BJ (cell line): ENCODE data around the gene DGLUCY. TPM values are rescaled to one million over a fixed set of nuclear protein-coding genes. Genes with fewer than 3 reads are reported as not detected.
"Not testable (repeated sequence)": the region's sequence is repeated elsewhere in the genome, so short reads cannot be mapped to it uniquely, and the experiment has no call there.

Experiments
- CTCF ChIA-PET: fragments of 350-600 bp; formaldehyde crosslinking; extraction: SDS; loops from one replicate; lab custom pipeline; 2021; ENCODE audit warnings: antibody characterized with exemption, inconsistent platforms; lab: Yijun Ruan, JAX
- POLR2A ChIA-PET: fragments of 300-600 bp; sonication (Branson Sonifier 250); formaldehyde crosslinking; extraction: SDS; loops from one replicate; lab custom pipeline; 2021; ENCODE audit warnings: antibody characterized with exemption; lab: Charles Lee
- DNase-seq: peaks from one replicate; pipeline ENCODE4 v3.0.0-alpha.2; 2011; ENCODE audit warnings: low read depth
- H3K27me3 ChIP-seq: 2 replicates; pipeline ENCODE4 v1.6.0; 2011; ENCODE audit warnings: low read length; ENCODE audit not compliant: control insufficient read depth, insufficient read depth
- H3K36me3 ChIP-seq: 2 replicates; pipeline ENCODE4 v1.5.1; 2011; ENCODE audit warnings: low read length; ENCODE audit not compliant: control insufficient read depth, insufficient read depth
- H3K4me3 ChIP-seq: 2 replicates; pipeline ENCODE4 v1.5.1; 2011; ENCODE audit warnings: low read depth, mild to moderate bottlenecking, control low read depth, low read length
- CTCF ChIP-seq: IDR thresholded peaks from 2 replicates; pipeline ENCODE4 v1.5.1; 2011; ENCODE audit warnings: low read depth, mild to moderate bottlenecking, control low read depth, inconsistent platforms, low read length, moderate library complexity; ENCODE audit not compliant: insufficient read depth
- polyA plus RNA-seq: library from polyadenylated mRNA; depleted of rRNA; stranded (reverse); fragments of >200 nt; gene quantifications from 2 replicates; pipeline ENCODE4 v1.2.3, GENCODE V29; 2011

DGLUCY gene
- polyA plus RNA-seq, 1 experiment: 18.9 TPM

GRCh38 chr14:91094772-91095171 is 19.1 kb upstream of the DGLUCY start:
- no peaks in the 10 kb centered on the region for H3K36me3 ChIP-seq
- ChIA-PET CTCF (no interaction called here), POLR2A (no interaction called here)
- DNase-seq: no peak
- peaks cover 3% of the 10 kb centered on the region; the same call in 1 of the 2 replicates for H3K27me3 ChIP-seq
- H3K4me3 ChIP-seq: no peak overlapping the region
- no peak for TF ChIP-seq CTCF

- Histone ChIP-seq H3K4me3 (no peak overlapping the region), H3K27me3 (peaks cover 3% of the 10 kb centered on the region; the same call in 1 of the 2 replicates), H3K36me3 (no peaks in the 10 kb centered on the region)
- DNase-seq: no peak
- CTCF ChIA-PET: no interaction called here
- POLR2A ChIA-PET: no interaction called here
- TF ChIP-seq CTCF: no peak
Measured at GRCh38 chr14:91095178-91095577, 18.7 kb upstream of the DGLUCY start.

- POLR2A ChIA-PET, H3K4me3 ChIP-seq, H3K27me3 ChIP-seq, H3K36me3 ChIP-seq, DNase-seq: not testable (repeated sequence)
- CTCF ChIA-PET: interaction anchor here (1.1 kb wide), 1 partner anchor 30 kb away, joined by 3 read pairs; no protein-coding TSS in a partner anchor
Measured at GRCh38 chr14:91097657-91098056, 16.2 kb upstream of the DGLUCY start.

GRCh38 chr14:91098591-91098990 is 15.3 kb upstream of the DGLUCY start:
- no peaks in the 10 kb centered on the region for H3K27me3 ChIP-seq
- POLR2A ChIA-PET: no interaction called here
- no peak for DNase-seq
- H3K36me3 ChIP-seq: no peaks in the 10 kb centered on the region
- CTCF ChIA-PET: interaction anchor here (0.7 to 1.1 kb wide), 2 partner anchors 29 to 86 kb away, joined by 3 read pairs; no protein-coding TSS in a partner anchor
- TF ChIP-seq CTCF: no peak
- H3K4me3 ChIP-seq: no peak overlapping the region

GRCh38 chr14:91100102-91100501 is 13.8 kb upstream of the DGLUCY start:
- DNase-seq: no peak
- Histone ChIP-seq H3K36me3 (no peaks in the 10 kb centered on the region), H3K4me3 (no peak overlapping the region), H3K27me3 (no peaks in the 10 kb centered on the region)
- ChIA-PET POLR2A (no interaction called here), CTCF (no interaction called here)
- TF ChIP-seq CTCF: no peak

GRCh38 chr14:91103116-91103515 is 10.8 kb upstream of the DGLUCY start:
- no peak overlapping the region for H3K4me3 ChIP-seq
- TF ChIP-seq CTCF: no peak
- CTCF ChIA-PET: no interaction called here
- no peaks in the 10 kb centered on the region for H3K27me3 ChIP-seq
- no peaks in the 10 kb centered on the region for H3K36me3 ChIP-seq
- DNase-seq: no peak
- POLR2A ChIA-PET: no interaction called here
